Right cardiac atrium (tissue), 5 donors: Measurements from ENCODE around the gene NAXD. TPM values are rescaled to one million over a fixed set of nuclear protein-coding genes. Genes with fewer than 3 reads are reported as not detected.
"Not testable (repeated sequence)": the region's sequence is repeated elsewhere in the genome, so short reads cannot be mapped to it uniquely, and the experiment has no call there.

ENCODE experiments used
- ATAC-seq, 2 donors: fragments of 200-7000 bp; cut with Tn5 transposase; one replicate each; pipeline versions ENCODE4 v1.8.0 to v1.9.1; 2020; ENCODE audit warnings: moderate library complexity in 2 of 2, mild to moderate bottlenecking in 1 of 2
- DNase-seq, 3 donors: peaks; one replicate each; pipeline ENCODE4 v3.0.0-alpha.2; 2020
- H3K27ac ChIP-seq: one replicate; pipeline ENCODE4 v1.5.1; 2013; ENCODE audit warnings: mild to moderate bottlenecking, low read length, control low read depth, moderate library complexity
- H3K27me3 ChIP-seq: one replicate; pipeline ENCODE4 v1.6.1; 2013; ENCODE audit not compliant: control insufficient read depth, insufficient read depth
- H3K4me1 ChIP-seq: one replicate; pipeline ENCODE4 v1.6.1; 2013; ENCODE audit warnings: low read length; ENCODE audit not compliant: control insufficient read depth, insufficient read depth
- H3K4me3 ChIP-seq: one replicate; pipeline ENCODE4 v1.5.1; 2013; ENCODE audit warnings: low read length, control low read depth
- H3K9me3 ChIP-seq: one replicate; pipeline ENCODE4 v1.6.1; 2013; ENCODE audit warnings: low read length; ENCODE audit not compliant: control insufficient read depth
- WGBS: extraction: QIAGEN DNeasy Blood & Tissue Kit; methylation state at CpG from one replicate; pipeline ENCODE4 v1.1.7; 2013; 5-methylcytosine and 5-hydroxymethylcytosine counted together
- intact Hi-C, 4 donors: fragments of 100-400 bp; cut with DNase I; formaldehyde crosslinking; loops; one replicate each; pipeline versions ENCODE4 v1.11.0 to v1.14.0; 2022 to 2023
- polyA plus RNA-seq: library from polyadenylated mRNA; stranded (reverse); fragments of 200-250 nt; gene quantifications from one replicate; pipeline ENCODE4 v1.2.3, GENCODE V29; 2013
- total RNA-seq, 4 donors: library from RNA; stranded (reverse); fragmentation: NEBNext Ultra II Directional; extraction: Animal tissue kit (Norgen Biotek cat#: 25700); gene quantifications; one replicate each; pipeline ENCODE4 v1.2.1, GENCODE V29; 2021
- donor health status: healthy with polysubstance abuse.
- donor health status: DM: no; HTN: yes; CAD: no.
- donor health status: DM: no; HTN: no; CAD: no.
- donor health status: DM: no; HTN: yes; CAD: no; lungs with severe emphysema.
- donor health status: DM: yes; HTN: yes; CAD: no.

The NAXD gene
- total and polyA plus RNA-seq, 5 donors, result 22.6 to 28.6 (median 25.7) TPM

DNA sequence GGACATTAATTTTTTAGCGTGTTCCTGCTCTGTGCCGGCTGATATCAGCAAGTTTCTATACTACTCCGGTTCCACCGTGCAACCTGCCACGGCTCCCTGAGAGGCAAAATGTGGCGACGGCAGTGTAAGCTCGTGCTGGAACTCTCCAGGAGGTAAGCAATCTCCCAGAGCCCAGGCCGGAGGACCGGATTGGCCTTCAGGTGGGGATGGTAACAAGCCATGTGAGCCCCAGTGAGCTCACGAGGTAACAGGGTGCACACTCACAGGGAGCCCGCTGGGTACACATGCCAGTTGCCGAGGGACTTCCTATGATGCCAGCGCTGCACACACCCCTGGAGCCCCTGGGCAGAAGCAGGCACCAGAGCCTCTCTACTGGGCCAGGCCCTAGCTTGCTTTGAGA lies 38.5 kb downstream of the NAXD start:
- Histone ChIP-seq H3K27me3 (no peaks in the 10 kb centered on the region), H3K4me1 (no peaks in the 10 kb centered on the region), H3K9me3 (no peaks in the 10 kb centered on the region), H3K27ac (no peak overlapping the region), H3K4me3 (no peak overlapping the region)
- DNase-seq, result no peak
- ATAC-seq, result no peak
- 94% methylated on average over 14 of the region's 14 CpGs for WGBS
- intact Hi-C loops, result no loop called here

- Histone ChIP-seq H3K27ac (no peak overlapping the region), H3K4me3 (no peak overlapping the region), H3K4me1 (no peaks in the 10 kb centered on the region), H3K27me3 (no peaks in the 10 kb centered on the region), H3K9me3 (no peaks in the 10 kb centered on the region)
- DNase-seq (no peak), ATAC-seq (no peak)
- WGBS, result 93% methylated on average over 7 of the region's 7 CpGs
- intact Hi-C loops, result no loop called here
These were observed 41.9 kb downstream of the NAXD start for GRCh38 chr13:110657196-110657595.

- DNase-seq, H3K9me3 ChIP-seq, H3K4me3 ChIP-seq, H3K4me1 ChIP-seq, H3K27ac ChIP-seq, H3K27me3 ChIP-seq, ATAC-seq, intact Hi-C loops: not testable (repeated sequence)
- WGBS, result 80% methylated on average over 6 of the region's 6 CpGs
These were observed 43.0 kb downstream of the NAXD start for GRCh38 chr13:110658218-110658911.

DNA sequence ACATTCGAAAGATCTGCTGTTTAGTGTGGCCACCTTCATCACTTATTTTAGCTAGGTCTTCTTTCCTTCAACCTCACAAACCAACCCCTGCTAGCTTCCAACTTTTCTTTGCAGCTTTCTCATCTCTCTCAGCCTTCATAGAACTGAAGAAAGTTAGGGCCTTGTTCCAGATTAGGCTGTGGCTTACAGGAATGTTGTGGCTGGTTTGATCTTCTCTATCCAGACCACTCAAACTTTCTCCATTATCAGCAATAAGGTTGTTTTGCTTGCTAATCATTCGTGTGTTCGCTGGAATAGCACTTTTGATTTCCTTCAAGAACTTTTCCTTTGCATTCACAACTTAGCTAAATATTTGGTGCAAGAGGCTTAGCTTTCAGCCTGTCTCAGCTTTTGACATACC lies 45.9 kb downstream of the NAXD start:
- intact Hi-C loops, result no loop called here
- no peaks in the 10 kb centered on the region for H3K9me3 ChIP-seq
- ATAC-seq, result no peak
- no peak for DNase-seq
- H3K4me3 ChIP-seq, result no peak overlapping the region
- WGBS, result 95% methylated on average over 3 of the region's 3 CpGs
- no peaks in the 10 kb centered on the region for H3K4me1 ChIP-seq
- no peaks in the 10 kb centered on the region for H3K27me3 ChIP-seq
- H3K27ac ChIP-seq, result no peak overlapping the region

GRCh38 chr13:110662091-110662490 lies 46.7 kb downstream of the NAXD start:
- intact Hi-C loops, result no loop called here
- ATAC-seq (no peak), DNase-seq (no peak)
- WGBS, result 98% methylated on average over 25 of the region's 25 CpGs
- no peaks in the 10 kb centered on the region for H3K4me1 ChIP-seq
- no peaks in the 10 kb centered on the region for H3K9me3 ChIP-seq
- no peak overlapping the region for H3K4me3 ChIP-seq
- no peak overlapping the region for H3K27ac ChIP-seq
- no peaks in the 10 kb centered on the region for H3K27me3 ChIP-seq

DNA sequence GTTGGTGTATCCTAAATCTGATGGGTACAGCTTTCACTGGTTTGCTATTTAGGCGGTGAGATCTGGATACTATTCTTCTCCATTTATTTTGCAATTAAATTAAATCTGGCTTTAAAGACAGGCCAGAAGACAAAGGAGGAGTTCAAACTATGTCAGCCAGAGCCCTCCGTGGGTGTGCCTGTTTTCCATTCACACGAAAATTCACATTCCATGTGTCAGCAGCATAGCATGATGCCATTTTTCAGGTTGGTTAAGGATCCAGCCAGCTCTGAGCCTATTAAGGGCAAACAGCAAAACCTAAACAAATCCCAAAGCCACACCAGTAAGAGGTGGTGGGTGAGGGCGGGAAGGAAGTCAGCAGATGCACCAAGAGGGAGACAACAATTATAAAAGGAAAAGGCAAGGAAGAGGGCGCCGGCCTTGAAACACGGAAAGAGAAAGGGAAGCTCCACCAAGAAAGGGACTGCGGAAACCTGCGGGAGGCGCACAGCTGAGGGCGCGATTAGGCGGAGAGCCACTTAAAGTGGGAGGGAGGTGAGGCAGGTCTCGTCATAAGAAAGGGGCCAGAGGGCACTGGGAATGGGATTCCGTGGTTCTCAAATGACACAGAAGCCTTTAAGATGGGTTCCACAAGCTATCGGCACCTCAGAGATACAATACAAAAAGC lies 47.6 kb downstream of the NAXD start:
- ATAC-seq, result no peak
- H3K27ac ChIP-seq, result no peak overlapping the region
- 95% methylated on average over 16 of the region's 16 CpGs for WGBS

DNA sequence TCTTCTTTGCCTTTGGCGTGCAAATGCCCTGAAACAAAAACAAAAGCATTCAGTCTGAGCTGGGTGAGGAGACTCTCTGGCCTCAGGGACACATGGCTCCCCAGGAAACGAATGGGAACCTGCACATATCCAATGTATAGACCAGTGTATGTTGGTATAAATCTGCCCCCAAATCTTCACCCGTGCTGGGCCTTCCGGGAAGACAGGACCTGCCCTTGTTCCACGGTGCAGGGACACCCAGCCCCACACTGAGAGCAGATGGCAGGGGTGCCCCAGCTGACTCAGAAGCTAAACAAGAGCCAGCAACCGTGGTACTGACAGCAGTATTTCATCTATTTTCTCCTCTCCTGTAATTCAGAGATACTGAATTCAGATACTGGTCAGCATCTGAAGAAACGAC lies 48.1 kb downstream of the NAXD start:
- Histone ChIP-seq H3K9me3 (no peaks in the 10 kb centered on the region), H3K4me1 (no peaks in the 10 kb centered on the region), H3K27me3 (no peaks in the 10 kb centered on the region), H3K27ac (no peak overlapping the region), H3K4me3 (no peak overlapping the region)
- ATAC-seq (no peak), DNase-seq (no peak)
- 80% methylated on average over 7 of the region's 7 CpGs for WGBS
- intact Hi-C loops, result no loop called here

More for the DNA sequence above, 47.6 kb downstream of the NAXD start:
- H3K27me3 ChIP-seq, result no peaks in the 10 kb centered on the region
- H3K9me3 ChIP-seq, result no peaks in the 10 kb centered on the region
- intact Hi-C loops, result no loop called here
- DNase-seq, result no peak
- H3K4me3 ChIP-seq, result no peak overlapping the region
- H3K4me1 ChIP-seq, result no peaks in the 10 kb centered on the region

GRCh38 chr13:110664041-110664440 lies 48.7 kb downstream of the NAXD start:
- DNase-seq, result no peak
- WGBS, result 90% methylated on average over 7 of the region's 7 CpGs

DNA sequence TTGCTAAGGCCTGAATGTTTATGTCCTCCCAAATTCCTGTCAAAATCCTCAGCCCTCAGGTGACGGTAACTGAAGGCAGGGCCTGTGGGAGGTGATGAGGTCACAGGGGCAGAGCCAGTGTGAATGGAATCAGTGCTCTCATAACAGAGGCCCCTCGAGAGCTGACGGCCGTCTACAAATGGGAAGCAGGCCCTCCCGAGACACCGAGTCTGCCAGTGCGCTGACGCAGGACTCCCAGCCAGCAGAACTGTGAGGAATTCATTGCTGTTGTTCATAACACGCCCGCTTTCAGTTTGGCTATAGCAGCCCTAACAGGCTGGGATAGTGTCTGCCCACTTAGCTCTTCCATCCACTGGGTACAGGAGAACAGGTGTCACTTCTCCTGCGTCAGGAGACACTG lies 49.3 kb downstream of the NAXD start:
- Histone ChIP-seq H3K9me3 (no peaks in the 10 kb centered on the region), H3K27ac (no peak overlapping the region), H3K4me3 (no peak overlapping the region), H3K27me3 (no peaks in the 10 kb centered on the region), H3K4me1 (no peaks in the 10 kb centered on the region)
- ATAC-seq, result peak in 1 of 2 donors; percentile 28
- no peak for DNase-seq
- 82% methylated on average over 11 of the region's 11 CpGs for WGBS
- intact Hi-C loops, result no loop called here

More at GRCh38 chr13:110664041-110664440, 48.7 kb downstream of the NAXD start:
- H3K27ac ChIP-seq, result no peak overlapping the region
- no peaks in the 10 kb centered on the region for H3K4me1 ChIP-seq
- H3K4me3 ChIP-seq, result no peak overlapping the region
- ATAC-seq, result no peak
- no peaks in the 10 kb centered on the region for H3K27me3 ChIP-seq
- intact Hi-C loops, result no loop called here
- no peaks in the 10 kb centered on the region for H3K9me3 ChIP-seq

- Histone ChIP-seq H3K27me3 (no peaks in the 10 kb centered on the region), H3K4me1 (no peaks in the 10 kb centered on the region), H3K27ac (no peak overlapping the region), H3K9me3 (no peaks in the 10 kb centered on the region), H3K4me3 (no peak overlapping the region)
- ATAC-seq, result peak in 1 of 2 donors; percentile 43
- no peak for DNase-seq
- WGBS, result 84% methylated on average over 23 of the region's 23 CpGs
- intact Hi-C loops, result no loop called here
These were observed 50.3 kb downstream of the NAXD start for GRCh38 chr13:110665491-110666254.

DNA sequence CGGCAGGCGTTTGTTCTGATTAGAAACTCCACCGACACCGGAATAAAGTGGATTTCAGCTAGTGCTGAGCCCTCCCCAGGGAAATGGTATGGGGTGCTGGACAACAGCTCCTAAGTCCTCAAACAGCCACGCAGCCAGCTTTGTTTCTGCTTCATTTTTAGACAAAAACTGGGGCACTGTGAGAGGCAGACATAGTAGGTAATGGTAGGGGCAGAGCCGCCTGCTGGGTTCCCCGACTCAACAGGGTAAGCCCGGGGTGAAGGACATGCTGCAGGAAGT lies 50.8 kb downstream of the NAXD start:
- WGBS, result 86% methylated on average over 8 of the region's 8 CpGs
- no peak overlapping the region for H3K4me3 ChIP-seq
- intact Hi-C loops, result no loop called here
- no peaks in the 10 kb centered on the region for H3K4me1 ChIP-seq
- H3K27me3 ChIP-seq, result no peaks in the 10 kb centered on the region
- H3K9me3 ChIP-seq, result no peaks in the 10 kb centered on the region
- ATAC-seq, result no peak
- DNase-seq, result no peak
- H3K27ac ChIP-seq, result no peak overlapping the region
